Measurements from ENCODE around the gene RNASEL.
"Not testable (repeated sequence)": the region's sequence is repeated elsewhere in the genome, so short reads cannot be mapped to it uniquely, and the experiment has no call there.

The RNASEL gene

GRCh38 chr1:182555493-182555892, 33.6 kb downstream of the RNASEL start:
- no peak for DNase-seq

- DNase-seq: peak; percentile 14
These were observed 36.5 kb downstream of the RNASEL start for GRCh38 chr1:182552527-182552926.

GRCh38 chr1:182549811-182550210, 39.2 kb downstream of the RNASEL start:
- DNase-seq: no peak

- DNase-seq: no peak
These were observed 39.7 kb downstream of the RNASEL start for GRCh38 chr1:182549346-182549745.

GRCh38 chr1:182533896-182534295, 55.2 kb downstream of the RNASEL start:
- no peak for DNase-seq

GRCh38 chr1:182528206-182528605, 60.9 kb downstream of the RNASEL start:
- DNase-seq: not testable (repeated sequence)

- peak; percentile 7 for DNase-seq
These were observed 61.4 kb downstream of the RNASEL start for GRCh38 chr1:182527680-182528079.

- DNase-seq: no peak
These were observed 63.7 kb downstream of the RNASEL start for GRCh38 chr1:182525342-182525741.
